Activated CD8-positive, alpha-beta memory T cell treated with anti-CD3 and anti-CD28 coated beads, Interleukin-2, amount 50 U/mL, for 1 hour (primary cell): ENCODE measurements around the gene AGR3.

Source experiments
- DNase-seq: peaks from one replicate; pipeline ENCODE4 v3.0.0-alpha.2; 2020; ENCODE audit errors: extremely low read depth

The AGR3 gene

GRCh38 chr7:16836481-16836880 is 45.3 kb downstream of the AGR3 start:
- no peak for DNase-seq

- DNase-seq, result no peak
Measured at GRCh38 chr7:16833373-16833772, 48.4 kb downstream of the AGR3 start.

- DNase-seq, result no peak
Measured at GRCh38 chr7:16826060-16826459, 55.7 kb downstream of the AGR3 start.

- DNase-seq, result no peak
Measured at GRCh38 chr7:16822029-16822428, 59.8 kb downstream of the AGR3 start.

GRCh38 chr7:16818732-16819131 is 63.1 kb downstream of the AGR3 start:
- DNase-seq, result no peak

- DNase-seq, result no peak
Measured at GRCh38 chr7:16817536-16817935, 64.2 kb downstream of the AGR3 start.

GRCh38 chr7:16816824-16817223 is 65.0 kb downstream of the AGR3 start:
- DNase-seq, result no peak

GRCh38 chr7:16815001-16815400 is 66.8 kb downstream of the AGR3 start:
- no peak for DNase-seq

- no peak for DNase-seq
Measured at GRCh38 chr7:16813232-16813616, 68.6 kb downstream of the AGR3 start.

GRCh38 chr7:16812542-16813231 is 69.1 kb downstream of the AGR3 start:
- no peak for DNase-seq

GRCh38 chr7:16811551-16811950 is 70.2 kb downstream of the AGR3 start:
- DNase-seq, result no peak

- no peak for DNase-seq
Measured at GRCh38 chr7:16810573-16810972, 71.2 kb downstream of the AGR3 start.

- DNase-seq, result no peak
Measured at GRCh38 chr7:16810112-16810511, 71.7 kb downstream of the AGR3 start.
